Uterus (tissue), 2 donors: ENCODE data around the gene ATP10A.

Experiments used
- CTCF ChIP-seq, 4 experiments: fragments of 200-600 bp in 2 of 4; fragments of 450-650 bp in 2 of 4; sonication (generic) in 2 of 4; IDR thresholded peaks; one replicate each; pipeline ENCODE4 v1.5.1; 2016 to 2019; ENCODE audit warnings: antibody characterized with exemption in 4 of 4, mild to moderate bottlenecking in 2 of 4, moderate library complexity in 1 of 4
- POLR2A ChIP-seq, 2 donors: fragments of 450-650 bp; IDR thresholded peaks; one replicate each; pipeline ENCODE4 v1.6.1; 2016; ENCODE audit warnings: antibody characterized with exemption in 2 of 2, mild to moderate bottlenecking in 1 of 2, moderate library complexity in 1 of 2

GRCh38 chr15:25829073-25829472 lies 34.1 kb downstream of the ATP10A start:
- TF ChIP-seq CTCF (IDR thresholded peaks at IDR 0.05) (no peak), POLR2A (IDR thresholded peaks at IDR 0.05) (no peak)
